Activated CD8-positive, alpha-beta memory T cell treated with anti-CD3 and anti-CD28 coated beads for 24 hours (primary cell): ENCODE data around the gene CLEC18B.
"Not testable (repeated sequence)": the region's sequence is repeated elsewhere in the genome, so short reads cannot be mapped to it uniquely, and the experiment has no call there.

Experiments
- DNase-seq: peaks from one replicate; pipeline ENCODE4 v3.0.0-alpha.2; 2020

Gene CLEC18B

GRCh38 chr16:74420612-74421481 lies at the start of gene CLEC18B:
Gene CLEC18B, minus strand, starts transcription at chr16:74421478. Its CDS starts 208 bp downstream, at chr16:74421270.
- not testable (repeated sequence) for DNase-seq

DNA sequence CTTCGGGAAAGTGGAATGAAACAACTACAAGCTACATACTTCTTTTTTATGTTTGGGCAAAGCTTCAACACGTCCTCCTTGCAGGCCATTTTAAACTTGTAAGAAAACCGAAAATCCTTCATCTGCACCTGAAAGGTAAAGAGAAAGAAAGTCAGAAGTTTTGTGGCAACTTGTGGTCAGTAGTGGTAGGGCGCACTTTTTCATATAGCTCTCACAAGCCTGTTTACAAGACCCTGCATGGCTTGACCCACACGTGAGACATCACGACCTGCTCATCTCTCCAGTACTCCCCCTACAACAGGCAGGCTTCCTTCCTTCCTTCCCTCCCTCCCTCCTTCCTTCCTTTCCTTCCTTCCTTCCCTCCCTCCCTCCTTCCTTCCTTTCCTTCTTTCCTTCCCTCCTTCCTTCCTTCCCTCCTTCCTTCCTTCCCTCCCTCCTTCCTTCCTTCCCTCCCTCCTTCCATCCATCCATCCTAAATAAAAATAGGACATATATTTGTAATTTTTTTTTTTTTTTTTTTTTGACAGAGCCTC lies 48.7 kb upstream of the CLEC18B start:
- no peak for DNase-seq

GRCh38 chr16:74468807-74469525 lies 47.7 kb upstream of the CLEC18B start:
- no peak for DNase-seq

DNA sequence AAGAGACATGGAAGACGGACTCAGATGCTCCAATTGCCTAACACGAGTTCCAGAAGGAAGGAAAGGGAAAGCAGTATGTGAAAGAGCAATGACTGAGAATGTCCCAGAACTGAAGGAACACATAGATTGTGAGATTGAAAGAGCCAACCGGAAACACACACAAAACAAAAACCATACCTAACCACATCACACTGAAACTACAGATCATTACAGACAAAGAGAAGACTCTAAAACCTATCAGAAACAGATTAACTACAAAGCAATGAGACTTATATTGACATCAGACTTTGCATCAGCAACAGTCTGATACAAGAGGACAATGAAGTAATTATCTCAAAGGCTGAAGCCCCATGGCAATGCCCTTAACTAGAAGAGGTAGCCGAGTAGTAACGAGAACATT lies 45.6 kb upstream of the CLEC18B start:
- no peak for DNase-seq

- no peak for DNase-seq
Measured at GRCh38 chr16:74465851-74466685, 44.8 kb upstream of the CLEC18B start.

- no peak for DNase-seq
Measured at GRCh38 chr16:74465281-74465680, 44.0 kb upstream of the CLEC18B start.

- no peak for DNase-seq
Measured at GRCh38 chr16:74463888-74464287, 42.6 kb upstream of the CLEC18B start.

DNA sequence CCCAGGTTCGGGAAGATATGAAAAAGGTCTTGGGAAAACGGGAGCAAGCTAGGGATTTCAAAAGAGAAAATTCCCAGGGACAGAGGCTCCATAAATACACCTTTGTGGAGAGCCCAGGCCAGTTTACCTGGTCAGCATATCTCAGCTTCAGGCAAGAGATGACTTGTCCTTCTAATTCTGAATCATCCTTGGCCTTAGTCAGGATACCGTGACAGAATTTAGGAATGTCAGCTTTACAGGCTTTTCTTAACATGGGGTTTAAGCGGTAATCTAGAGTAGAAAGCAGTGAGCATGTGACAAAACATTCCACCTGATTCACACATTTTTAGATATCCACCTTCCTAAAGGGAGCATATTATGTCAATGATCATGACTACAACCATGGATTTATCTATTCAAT lies 41.1 kb upstream of the CLEC18B start:
- no peak for DNase-seq

DNA sequence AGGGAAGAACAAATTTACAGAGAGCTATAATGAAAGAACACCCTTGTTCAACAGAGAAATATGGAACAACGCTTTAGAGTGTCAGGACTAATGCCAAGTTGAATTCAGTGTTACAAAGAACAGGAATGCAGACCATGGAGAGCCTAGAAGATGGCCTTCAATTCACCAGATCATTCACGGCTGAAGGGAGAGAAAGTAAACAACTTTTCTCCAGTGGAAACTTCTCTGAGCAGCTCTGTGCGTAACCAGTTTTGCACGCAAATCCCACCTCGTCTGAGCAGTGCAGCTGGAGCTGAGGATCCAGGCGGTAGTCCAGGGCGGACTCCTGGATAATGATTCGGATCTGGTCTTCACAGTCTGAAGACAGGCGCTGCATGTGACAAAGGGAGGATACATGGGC lies 40.5 kb upstream of the CLEC18B start:
- no peak for DNase-seq

GRCh38 chr16:74460542-74460941 lies 39.3 kb upstream of the CLEC18B start:
- DNase-seq = no peak

GRCh38 chr16:74456290-74456625 lies 35.0 kb upstream of the CLEC18B start:
- DNase-seq = no peak

- no peak for DNase-seq
Measured at GRCh38 chr16:74455619-74456289, 34.5 kb upstream of the CLEC18B start.

DNA sequence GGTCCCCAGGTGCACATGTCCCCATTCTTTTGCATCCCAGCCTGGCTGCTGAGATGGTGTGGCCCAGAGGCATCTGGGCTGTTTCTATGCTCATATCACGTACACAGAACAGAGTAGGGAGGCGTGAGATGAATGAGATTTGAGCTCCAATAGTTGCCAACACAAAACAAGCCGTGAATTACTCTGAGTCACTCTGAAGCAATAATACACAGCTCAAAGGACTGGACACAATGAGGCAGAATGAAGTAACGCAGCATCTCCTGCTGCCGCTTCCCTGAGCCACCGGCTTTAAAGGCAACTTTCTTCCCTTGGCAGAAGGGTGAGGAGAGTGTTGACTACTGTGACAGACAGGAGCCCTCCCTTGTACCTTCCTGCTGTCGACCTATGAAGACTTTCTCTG lies 33.9 kb upstream of the CLEC18B start:
- DNase-seq = no peak

DNA sequence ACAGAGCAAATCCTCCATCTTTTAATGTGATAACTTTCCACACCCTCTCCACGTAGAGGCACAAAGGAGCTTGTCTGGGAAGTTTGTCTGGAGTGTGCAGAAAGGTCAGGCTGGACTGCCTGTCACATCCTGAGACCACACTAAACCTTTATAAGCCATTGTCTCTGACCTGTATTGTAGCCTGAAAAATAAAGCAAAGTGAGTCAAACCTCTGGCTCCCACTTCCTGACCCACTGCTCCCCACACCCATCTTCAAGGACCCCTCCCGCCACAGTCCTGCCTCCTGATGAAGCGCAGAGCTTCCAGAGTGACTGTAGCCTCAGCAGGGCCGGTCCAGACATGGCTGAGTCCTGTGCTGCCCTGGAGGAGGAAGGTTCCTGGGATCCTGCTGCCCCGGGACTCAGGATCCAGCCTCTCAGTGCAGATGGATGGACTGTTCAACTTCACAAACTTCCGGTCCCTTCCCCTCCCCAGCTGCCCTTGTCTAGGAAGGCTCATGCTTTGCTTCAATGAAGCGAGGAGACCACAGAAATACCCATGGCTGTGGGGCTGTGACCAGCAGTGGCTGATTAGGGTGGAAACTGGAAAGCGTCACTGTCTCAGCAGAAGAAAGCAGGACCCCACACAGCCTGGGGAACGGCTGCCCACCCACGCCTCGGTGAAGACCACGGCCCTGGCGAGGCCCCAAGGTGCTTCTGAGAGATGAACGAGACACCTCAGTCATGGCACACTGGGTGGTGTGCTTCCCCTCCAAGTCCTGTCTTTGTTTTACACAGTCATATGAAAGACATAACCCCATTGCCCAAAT lies 30.9 kb upstream of the CLEC18B start:
- no peak for DNase-seq

DNA sequence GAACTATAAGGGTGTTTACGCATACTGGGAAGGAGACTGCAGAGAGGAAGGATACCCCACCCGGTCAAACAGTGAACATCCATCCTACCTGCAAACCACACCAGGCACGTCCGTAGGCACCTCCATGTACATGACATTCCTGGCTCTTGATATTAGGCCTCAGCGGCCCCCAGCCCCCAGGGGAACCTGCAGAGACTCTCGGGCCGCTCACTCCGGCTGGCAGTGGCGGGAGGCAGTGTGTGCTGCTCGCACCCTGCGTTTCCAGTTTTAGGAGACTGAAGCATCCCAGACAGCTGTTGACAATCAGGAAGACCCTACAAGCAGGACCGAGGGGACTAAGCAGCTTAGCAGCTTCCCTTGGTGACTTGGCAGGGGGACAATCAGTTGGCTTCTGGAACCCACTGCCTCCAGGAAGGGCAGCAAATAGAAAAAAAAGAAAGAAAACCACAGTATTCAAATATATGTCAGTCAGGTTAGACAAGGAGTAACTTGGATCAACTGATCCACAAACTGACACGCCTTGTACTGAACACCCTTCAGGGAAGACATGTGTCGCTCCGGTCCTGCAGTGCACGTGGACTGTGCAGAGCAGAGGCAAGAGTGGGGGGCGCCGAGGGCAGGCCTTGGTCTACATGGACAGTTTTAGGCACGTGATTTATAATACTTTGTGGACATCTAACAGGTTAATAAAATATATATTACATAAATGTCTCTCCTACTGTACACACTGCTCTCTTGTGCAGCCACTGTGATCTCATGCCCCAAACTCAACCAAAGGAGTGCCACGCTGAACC lies 29.9 kb upstream of the CLEC18B start:
- no peak for DNase-seq

GRCh38 chr16:74450236-74450635 lies 29.0 kb upstream of the CLEC18B start:
- DNase-seq = no peak

DNA sequence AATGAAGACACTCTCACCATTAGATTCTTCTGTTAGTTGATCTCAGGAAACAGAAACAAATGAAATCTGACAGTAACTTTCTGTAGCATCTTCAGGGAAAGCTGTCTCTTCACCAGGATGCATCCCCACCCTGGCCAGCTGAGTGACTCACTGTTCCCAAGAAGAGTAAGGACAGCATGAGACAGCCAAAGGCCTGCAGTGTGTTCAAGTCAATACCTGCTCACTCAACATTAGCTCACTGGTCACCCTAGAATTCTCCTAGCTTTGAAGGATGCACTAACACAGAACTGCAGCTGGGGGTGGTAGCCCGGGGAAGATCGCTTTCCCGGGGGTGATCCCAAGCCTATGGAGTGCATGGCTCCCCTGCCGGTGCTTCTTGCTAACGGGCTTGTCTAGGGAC lies 28.2 kb upstream of the CLEC18B start:
- DNase-seq = no peak

DNA sequence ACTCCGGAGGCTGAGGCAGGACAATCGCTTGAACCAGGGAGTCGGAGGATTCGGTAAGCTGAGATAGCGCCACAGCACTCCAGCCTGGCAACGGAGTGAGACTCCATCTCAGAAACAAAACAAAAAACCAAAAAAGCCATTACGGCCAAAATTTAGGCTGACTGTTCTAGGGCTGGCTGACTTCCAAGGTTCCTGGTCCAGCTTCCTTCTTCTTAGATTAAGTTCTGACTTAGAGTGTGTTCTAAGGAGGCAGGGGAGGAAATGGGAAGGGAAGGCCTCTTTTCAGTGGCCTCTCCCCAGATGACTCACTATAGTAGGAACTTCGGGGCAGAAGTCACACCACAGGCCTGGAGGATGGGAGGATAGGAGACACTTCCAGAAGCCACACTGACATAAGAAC lies 27.7 kb upstream of the CLEC18B start:
- no peak for DNase-seq

DNA sequence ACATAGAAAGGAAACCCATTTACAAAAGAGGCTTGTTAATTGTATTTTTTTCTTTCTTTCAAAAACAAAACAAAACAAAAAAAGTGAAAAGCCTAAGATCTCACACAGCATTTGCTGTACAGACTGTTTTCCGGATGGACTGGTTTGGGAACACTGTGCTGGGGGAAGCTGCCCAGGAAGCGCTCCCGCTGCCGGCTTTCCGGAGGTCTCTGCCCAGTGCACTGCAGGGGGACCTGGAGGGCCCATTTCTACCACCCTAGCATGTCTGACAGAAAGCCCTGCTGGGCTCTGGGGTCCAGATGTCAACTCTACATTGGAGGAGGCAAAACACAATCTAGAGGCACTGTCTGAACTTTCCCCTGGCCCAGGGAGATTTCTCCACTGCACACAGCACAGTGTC lies 26.3 kb upstream of the CLEC18B start:
- no peak for DNase-seq

GRCh38 chr16:74446866-74447265 lies 25.6 kb upstream of the CLEC18B start:
- no peak for DNase-seq
